BJ (cell line): ENCODE data around the gene SRGAP2C. TPM values are rescaled to one million over a fixed set of nuclear protein-coding genes. Genes with fewer than 3 reads are reported as not detected.
"Not testable (repeated sequence)": the region's sequence is repeated elsewhere in the genome, so short reads cannot be mapped to it uniquely, and the experiment has no call there.

Experiments used
- CTCF ChIA-PET: fragments of 350-600 bp; formaldehyde crosslinking; extraction: SDS; loops from one replicate; lab custom pipeline; 2021; ENCODE audit warnings: antibody characterized with exemption, inconsistent platforms; lab: Yijun Ruan, JAX
- POLR2A ChIA-PET: fragments of 300-600 bp; sonication (Branson Sonifier 250); formaldehyde crosslinking; extraction: SDS; loops from one replicate; lab custom pipeline; 2021; ENCODE audit warnings: antibody characterized with exemption; lab: Charles Lee
- DNase-seq: peaks from one replicate; pipeline ENCODE4 v3.0.0-alpha.2; 2011; ENCODE audit warnings: low read depth
- H3K27me3 ChIP-seq: 2 replicates; pipeline ENCODE4 v1.6.0; 2011; ENCODE audit warnings: low read length; ENCODE audit not compliant: control insufficient read depth, insufficient read depth
- H3K36me3 ChIP-seq: 2 replicates; pipeline ENCODE4 v1.5.1; 2011; ENCODE audit warnings: low read length; ENCODE audit not compliant: control insufficient read depth, insufficient read depth
- H3K4me3 ChIP-seq: 2 replicates; pipeline ENCODE4 v1.5.1; 2011; ENCODE audit warnings: low read depth, mild to moderate bottlenecking, control low read depth, low read length
- polyA plus RNA-seq: library from polyadenylated mRNA; depleted of rRNA; stranded (reverse); fragments of >200 nt; gene quantifications from 2 replicates; pipeline ENCODE4 v1.2.3, GENCODE V29; 2011

The SRGAP2C gene
- polyA plus RNA-seq, 1 experiment = 5.0 TPM

- H3K4me3 ChIP-seq, H3K36me3 ChIP-seq, CTCF ChIA-PET, POLR2A ChIA-PET, H3K27me3 ChIP-seq, DNase-seq: not testable (repeated sequence)
Measured at GRCh38 chr1:121161199-121161901, 23.4 kb upstream of the SRGAP2C start.

- peak; percentile 13 for DNase-seq
- H3K36me3 ChIP-seq, H3K27me3 ChIP-seq, CTCF ChIA-PET, POLR2A ChIA-PET, H3K4me3 ChIP-seq: not testable (repeated sequence)
Measured at GRCh38 chr1:121163850-121164757, 20.7 kb upstream of the SRGAP2C start.

GRCh38 chr1:121165296-121165695 is 19.5 kb upstream of the SRGAP2C start:
- H3K4me3 ChIP-seq, H3K27me3 ChIP-seq, POLR2A ChIA-PET, DNase-seq, H3K36me3 ChIP-seq, CTCF ChIA-PET: not testable (repeated sequence)

- H3K27me3 ChIP-seq, CTCF ChIA-PET, DNase-seq, POLR2A ChIA-PET, H3K36me3 ChIP-seq, H3K4me3 ChIP-seq: not testable (repeated sequence)
Measured at GRCh38 chr1:121167225-121167738, 17.5 kb upstream of the SRGAP2C start.

GRCh38 chr1:121168152-121168668 is 16.6 kb upstream of the SRGAP2C start:
- H3K4me3 ChIP-seq, H3K36me3 ChIP-seq, CTCF ChIA-PET, POLR2A ChIA-PET, H3K27me3 ChIP-seq, DNase-seq: not testable (repeated sequence)

- H3K36me3 ChIP-seq, DNase-seq, H3K4me3 ChIP-seq, H3K27me3 ChIP-seq, CTCF ChIA-PET, POLR2A ChIA-PET: not testable (repeated sequence)
Measured at GRCh38 chr1:121176649-121177048, 8.1 kb upstream of the SRGAP2C start.

GRCh38 chr1:121178197-121178596 is 6.6 kb upstream of the SRGAP2C start:
- CTCF ChIA-PET, H3K4me3 ChIP-seq, POLR2A ChIA-PET, H3K27me3 ChIP-seq, DNase-seq, H3K36me3 ChIP-seq: not testable (repeated sequence)

- POLR2A ChIA-PET, H3K36me3 ChIP-seq, H3K27me3 ChIP-seq, DNase-seq, CTCF ChIA-PET: not testable (repeated sequence)
- peak overlapping the region; percentile 41 for H3K4me3 ChIP-seq
Measured at GRCh38 chr1:121183867-121184266, 908 bp upstream of the SRGAP2C start.

- H3K27me3 ChIP-seq, CTCF ChIA-PET, POLR2A ChIA-PET, H3K36me3 ChIP-seq, DNase-seq: not testable (repeated sequence)
- H3K4me3 ChIP-seq = peak overlapping the region; percentile 42
Measured at GRCh38 chr1:121185140-121185708, 449 bp downstream of the SRGAP2C start.

GRCh38 chr1:121186191-121186590 is 1.4 kb downstream of the SRGAP2C start:
- peak overlapping the region; percentile 19; the same call in 1 of the 2 replicates for H3K4me3 ChIP-seq
- H3K36me3 ChIP-seq, DNase-seq, H3K27me3 ChIP-seq, POLR2A ChIA-PET, CTCF ChIA-PET: not testable (repeated sequence)

GRCh38 chr1:121187914-121188313 is 3.1 kb downstream of the SRGAP2C start:
- CTCF ChIA-PET, POLR2A ChIA-PET, H3K4me3 ChIP-seq, H3K27me3 ChIP-seq, H3K36me3 ChIP-seq, DNase-seq: not testable (repeated sequence)

- CTCF ChIA-PET = not testable (repeated sequence)
Measured at GRCh38 chr1:121192512-121192911, 7.7 kb downstream of the SRGAP2C start.

More at GRCh38 chr1:121192512-121192911, 7.7 kb downstream of the SRGAP2C start:
- H3K4me3 ChIP-seq, DNase-seq, H3K36me3 ChIP-seq, H3K27me3 ChIP-seq, POLR2A ChIA-PET: not testable (repeated sequence)
